Prostate gland (tissue), 2 donors: ENCODE results near the gene LRP11.

Source experiments
- POLR2A ChIP-seq: fragments of 450-650 bp; IDR thresholded peaks from one replicate; pipeline ENCODE4 v1.6.1; 2016; ENCODE audit warnings: antibody characterized with exemption, mild to moderate bottlenecking
- TF ChIP-seq, protein P1 (sequence below), 4 experiments: fragments of 200-600 bp in 2 of 4; fragments of 450-650 bp in 2 of 4; sonication (generic) in 2 of 4; IDR thresholded peaks; 1 replicate in 3 of 4; 2 replicates in 1 of 4; pipeline ENCODE4 v1.5.1; 2016 to 2019; ENCODE audit warnings: antibody characterized with exemption in 4 of 4, mild to moderate bottlenecking in 2 of 4, moderate library complexity in 2 of 4

- TF ChIP-seq, protein P1, sequence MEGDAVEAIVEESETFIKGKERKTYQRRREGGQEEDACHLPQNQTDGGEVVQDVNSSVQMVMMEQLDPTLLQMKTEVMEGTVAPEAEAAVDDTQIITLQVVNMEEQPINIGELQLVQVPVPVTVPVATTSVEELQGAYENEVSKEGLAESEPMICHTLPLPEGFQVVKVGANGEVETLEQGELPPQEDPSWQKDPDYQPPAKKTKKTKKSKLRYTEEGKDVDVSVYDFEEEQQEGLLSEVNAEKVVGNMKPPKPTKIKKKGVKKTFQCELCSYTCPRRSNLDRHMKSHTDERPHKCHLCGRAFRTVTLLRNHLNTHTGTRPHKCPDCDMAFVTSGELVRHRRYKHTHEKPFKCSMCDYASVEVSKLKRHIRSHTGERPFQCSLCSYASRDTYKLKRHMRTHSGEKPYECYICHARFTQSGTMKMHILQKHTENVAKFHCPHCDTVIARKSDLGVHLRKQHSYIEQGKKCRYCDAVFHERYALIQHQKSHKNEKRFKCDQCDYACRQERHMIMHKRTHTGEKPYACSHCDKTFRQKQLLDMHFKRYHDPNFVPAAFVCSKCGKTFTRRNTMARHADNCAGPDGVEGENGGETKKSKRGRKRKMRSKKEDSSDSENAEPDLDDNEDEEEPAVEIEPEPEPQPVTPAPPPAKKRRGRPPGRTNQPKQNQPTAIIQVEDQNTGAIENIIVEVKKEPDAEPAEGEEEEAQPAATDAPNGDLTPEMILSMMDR (IDR thresholded peaks at IDR 0.05): no peak
- no peak for TF ChIP-seq POLR2A
These were observed 3.9 kb upstream of the LRP11 start for GRCh38 chr6:149867876-149868640.
